Measurements from ENCODE around the gene KRTAP16-1.
"Not testable (repeated sequence)": the region's sequence is repeated elsewhere in the genome, so short reads cannot be mapped to it uniquely, and the experiment has no call there.

The KRTAP16-1 gene

DNA sequence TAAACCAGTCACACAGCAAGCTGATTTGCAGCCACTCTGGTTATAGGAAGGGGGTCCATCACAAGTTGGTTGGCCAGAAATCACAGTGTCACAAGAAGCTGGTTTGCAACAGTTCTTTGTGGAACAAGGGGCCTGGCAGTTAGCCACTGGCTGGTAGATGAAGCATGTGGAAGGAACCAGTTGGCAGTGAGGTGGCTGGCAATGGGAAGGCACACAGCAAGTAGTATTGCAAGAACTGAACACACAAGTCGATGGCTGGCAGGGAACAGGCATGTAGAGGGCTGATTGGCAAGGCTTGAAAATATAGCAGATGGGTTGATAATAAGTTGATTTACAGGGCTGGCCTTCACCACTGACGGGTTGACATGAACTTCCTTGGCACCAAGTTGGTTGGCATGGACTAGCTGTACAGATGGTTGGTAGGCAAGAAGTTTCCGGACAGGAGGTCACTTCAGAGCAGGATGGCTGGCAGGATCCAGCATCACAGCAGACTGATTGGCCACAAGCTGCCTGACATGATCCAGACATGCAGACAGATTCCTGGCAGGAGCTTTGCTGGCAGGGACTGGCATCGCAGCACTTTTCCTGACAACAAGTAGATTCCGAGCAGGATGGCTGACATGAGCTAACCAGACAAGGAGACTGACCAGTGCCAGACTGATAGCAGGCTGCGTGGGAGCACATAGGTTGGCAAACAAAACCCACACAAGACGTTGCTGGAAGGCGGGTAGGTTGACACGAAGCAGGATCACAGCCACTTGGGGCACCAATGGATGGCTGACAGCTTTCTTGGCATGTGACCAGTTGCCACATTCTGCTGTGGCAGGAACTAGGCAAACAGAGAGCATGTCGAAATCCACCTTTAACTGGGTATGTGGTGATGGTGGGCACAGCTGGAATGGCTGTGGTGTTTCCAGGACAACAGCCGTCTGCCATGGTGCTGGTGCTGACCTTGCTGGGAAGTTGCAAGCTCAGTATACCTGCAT is 6.9 kb downstream of the KRTAP16-1 start, which contains the start of gene KRTAP29-1:
Gene KRTAP29-1, minus strand, starts transcription at position 936 of the 986 bp plus-strand sequence. Its CDS starts 0 bp downstream, at position 936.
- DNase-seq = no peak

DNA sequence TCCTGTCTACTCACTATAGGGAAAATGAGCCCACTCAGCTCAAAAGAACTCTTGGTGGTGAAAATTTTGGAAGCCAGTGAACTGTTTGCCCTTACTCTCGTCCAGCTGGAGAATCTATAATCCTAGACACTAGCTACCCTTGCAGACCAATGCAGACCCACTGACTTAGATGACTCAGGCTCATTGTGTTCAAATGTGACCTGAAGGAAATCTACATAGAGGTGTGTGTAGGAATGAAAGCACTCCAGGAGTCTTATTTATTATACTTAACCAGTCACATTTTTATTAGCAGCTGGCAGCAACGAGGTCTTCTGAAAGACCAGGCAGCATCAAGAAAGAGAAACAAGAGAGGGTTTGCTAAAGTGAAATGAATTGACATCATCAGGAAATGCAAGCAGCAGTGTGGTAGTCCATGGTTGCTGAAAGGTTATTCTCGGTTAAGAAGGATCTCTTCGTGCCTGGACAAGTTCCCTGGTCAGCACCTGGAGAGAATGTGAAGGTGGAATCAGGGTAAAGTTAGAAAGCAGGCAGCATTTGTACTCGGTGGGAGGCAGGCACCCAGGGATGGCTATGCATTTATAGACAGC is 7.8 kb downstream of the KRTAP16-1 start:
- no peak for DNase-seq

DNA sequence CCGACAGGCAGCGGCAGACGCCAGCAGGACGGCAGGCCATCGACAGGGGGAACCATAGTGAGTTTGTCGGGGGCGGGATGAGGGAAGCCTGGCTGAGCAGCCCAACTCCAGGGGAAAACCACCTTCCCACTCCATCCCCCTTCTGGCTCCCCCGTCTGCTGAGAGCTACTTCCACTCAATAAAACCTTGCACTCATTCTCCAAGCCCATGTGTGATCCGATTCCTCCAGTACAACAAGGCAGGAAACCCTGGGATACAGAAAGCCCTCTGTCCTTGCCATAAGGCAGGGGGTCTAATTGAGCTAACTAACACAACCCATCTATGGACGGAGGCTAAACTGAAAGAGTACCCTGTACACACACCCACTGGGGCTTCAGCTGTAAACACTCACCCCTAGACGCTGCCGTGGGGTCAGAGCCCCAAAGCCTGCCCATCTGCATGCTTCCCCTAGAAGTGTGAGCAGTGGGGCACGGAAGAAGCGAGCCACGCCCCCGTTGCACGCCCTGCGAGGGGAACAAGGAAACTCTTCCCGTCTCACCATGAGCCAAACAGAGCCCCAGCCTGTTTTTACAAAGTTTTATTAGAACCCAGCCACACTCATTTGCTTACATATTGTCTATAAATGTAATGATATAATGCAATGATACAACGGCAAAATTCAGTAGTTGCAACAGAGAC is 10.5 kb downstream of the KRTAP16-1 start:
- no peak for DNase-seq

DNA sequence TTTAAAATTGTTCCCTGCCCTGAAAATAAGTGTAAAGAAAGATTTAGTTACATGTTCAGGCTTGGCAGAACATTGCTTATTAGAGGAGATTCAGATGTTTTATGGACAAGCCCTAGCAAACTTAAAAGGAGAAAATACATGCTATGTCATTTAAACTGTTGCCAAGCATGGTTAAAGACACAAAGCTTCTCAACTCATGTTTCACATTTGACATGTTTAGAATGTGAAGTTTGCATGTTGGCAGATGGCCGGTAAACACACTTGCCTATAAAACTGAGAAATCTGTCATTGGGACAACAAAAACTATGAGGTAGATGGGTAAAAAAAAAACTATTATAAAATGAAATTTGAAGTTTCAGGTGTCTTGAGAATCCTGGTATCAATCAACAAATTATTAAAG is 12.3 kb downstream of the KRTAP16-1 start:
- DNase-seq = no peak

DNA sequence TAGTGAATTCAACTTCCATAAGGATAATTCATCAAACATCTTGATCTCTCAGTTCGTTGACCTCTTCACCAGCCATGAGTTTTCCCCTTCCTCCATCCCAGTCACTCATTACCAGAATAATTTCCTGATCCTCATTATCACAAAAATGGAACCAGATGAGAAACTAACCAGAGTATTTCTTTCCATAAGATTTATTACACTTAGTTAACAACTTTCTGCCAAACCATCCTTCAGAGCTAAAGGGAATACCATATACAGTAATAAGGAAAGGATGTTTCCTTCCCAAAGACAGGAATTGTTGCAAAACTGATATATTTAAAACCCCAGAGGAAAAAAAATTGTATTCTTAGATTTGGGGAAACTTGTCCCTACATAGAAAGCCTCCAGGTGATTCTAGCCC is 15.1 kb downstream of the KRTAP16-1 start:
- DNase-seq = no peak

DNA sequence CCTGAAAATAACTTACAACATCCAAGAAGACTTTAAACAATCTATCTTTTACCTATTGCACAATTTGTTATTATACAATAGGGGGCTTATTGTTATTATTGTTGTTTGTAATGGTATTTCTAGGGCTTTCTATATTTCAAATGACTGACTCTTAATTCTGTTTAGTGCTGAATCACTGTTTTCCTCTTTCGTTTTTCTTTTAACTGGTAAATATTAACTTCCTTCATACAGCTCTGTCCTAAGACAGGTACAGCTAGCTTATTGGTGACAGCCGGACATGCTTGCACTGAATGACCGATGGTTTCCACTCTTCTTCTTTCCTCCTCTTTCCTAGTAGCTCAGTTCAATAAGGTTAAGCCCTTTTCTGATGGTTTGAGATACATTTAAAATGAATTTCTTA is 22.1 kb downstream of the KRTAP16-1 start:
- no peak for DNase-seq

DNA sequence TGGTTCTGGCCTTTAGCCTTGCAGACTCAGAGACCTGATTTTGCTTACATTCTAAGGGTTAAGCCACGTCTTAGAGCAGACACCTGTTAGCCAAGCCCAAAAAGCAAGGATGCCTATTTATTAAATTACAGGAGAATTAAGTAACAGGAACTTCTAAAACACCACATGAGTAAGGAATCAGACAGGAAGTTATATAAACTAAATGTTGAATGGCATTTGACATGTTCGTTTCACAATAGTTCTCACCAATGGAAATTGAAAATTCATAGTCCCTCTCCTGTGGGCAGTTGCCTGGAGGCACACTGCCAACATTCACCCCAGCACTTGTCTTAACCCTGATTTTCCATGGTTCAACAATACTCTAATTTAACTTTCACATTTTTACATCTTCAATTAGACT is 24.6 kb downstream of the KRTAP16-1 start:
- DNase-seq = no peak

DNA sequence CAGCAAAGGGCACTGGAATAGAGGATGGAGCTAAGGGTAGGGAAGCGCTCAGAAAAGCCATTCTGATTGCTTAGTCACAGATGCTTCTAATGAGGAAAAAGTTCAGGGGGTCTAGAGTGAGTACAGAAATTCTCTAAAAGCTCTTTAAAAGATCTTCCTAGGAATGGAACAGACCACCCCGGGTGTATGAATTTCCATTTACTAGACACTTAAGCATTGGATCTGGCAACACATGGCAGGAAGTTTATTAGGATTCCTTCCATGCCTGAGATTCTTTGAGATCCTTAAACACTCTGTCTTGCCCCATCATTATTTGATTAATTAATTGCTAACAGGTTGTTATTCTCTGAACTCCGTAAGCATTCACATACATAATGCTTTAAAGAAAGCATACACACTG is 25.1 kb downstream of the KRTAP16-1 start:
- no peak for DNase-seq

DNA sequence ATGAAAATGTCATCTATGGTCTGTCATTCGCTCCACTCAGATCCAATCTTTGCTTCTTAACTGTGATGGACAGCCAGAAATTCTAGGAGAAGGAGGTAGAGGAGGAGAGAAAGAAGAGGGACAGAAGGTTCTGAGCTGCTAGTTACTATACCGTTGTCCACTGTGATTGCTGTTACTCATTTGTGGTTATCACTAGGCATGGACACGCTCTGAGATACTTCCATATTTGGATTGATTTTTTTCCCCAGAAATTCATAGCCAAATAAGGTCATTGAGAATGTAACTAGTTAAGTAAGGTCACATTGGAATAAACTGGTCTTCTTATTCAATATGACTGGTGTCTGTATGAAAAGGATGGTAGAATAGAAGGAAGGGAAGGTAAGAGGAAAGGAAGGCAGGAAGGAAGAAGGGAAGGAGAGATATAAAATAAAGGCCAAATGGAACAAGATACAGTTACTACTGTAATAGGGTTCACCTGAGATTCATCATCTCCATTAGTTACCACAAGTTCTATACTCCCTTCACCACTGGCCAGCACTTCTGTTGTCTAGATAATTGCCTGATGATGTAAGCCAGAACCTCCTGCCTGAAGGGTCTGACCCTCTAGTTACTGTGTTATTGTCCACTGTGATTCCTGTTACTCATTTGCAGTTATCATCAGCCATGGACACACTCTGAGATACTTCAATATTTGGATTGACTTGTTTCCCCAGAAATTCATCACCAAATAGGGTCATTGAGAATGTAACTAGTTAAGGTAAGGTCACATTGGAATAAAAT is 30.7 kb downstream of the KRTAP16-1 start:
- no peak for DNase-seq

DNA sequence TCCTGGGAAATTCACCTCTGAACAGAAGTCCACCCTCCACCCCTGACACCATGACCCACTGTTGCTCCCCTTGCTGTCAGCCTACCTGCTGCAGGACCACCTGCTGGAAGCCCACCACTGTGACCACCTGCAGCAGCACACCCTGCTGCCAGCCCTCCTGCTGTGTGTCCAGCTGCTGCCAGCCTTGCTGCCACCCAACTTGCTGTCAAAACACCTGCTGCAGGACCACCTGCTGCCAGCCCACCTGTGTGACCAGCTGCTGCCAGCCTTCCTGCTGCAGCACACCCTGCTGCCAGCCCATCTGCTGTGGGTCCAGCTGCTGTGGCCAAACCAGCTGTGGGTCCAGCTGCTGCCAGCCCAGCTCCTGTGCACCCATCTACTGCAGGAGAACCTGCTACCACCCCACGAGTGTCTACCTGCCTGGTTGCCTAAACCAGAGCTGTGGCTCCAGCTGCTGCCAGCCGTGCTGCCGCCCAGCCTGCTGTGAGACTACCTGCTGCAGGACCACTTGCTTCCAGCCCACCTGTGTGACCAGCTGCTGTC is 33.4 kb downstream of the KRTAP16-1 start, which contains the start of gene KRTAP9-7:
Gene KRTAP9-7, plus strand, starts transcription at position 51 of the 543 bp plus-strand sequence. Its CDS starts 0 bp downstream, at position 51.
- DNase-seq = not testable (repeated sequence)

DNA sequence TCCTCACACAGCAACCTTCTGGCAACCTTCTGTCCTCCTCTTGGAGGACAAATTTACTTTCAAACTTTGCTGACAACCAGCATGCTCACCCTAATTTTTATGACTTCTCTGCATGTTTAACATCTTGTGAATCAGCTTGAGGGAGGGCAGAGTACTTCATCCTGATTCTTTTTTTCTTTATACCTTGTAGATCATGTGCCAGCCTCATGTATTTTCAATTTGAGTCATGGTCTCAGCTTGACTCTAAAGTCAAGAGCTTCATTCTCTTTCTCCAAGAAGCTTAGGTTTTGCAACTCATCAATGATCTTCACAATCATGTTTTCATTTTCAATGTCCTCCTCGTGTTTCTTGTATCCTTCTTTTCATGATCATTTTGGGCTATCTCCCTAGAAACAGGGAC is 37.3 kb downstream of the KRTAP16-1 start:
- no peak for DNase-seq

DNA sequence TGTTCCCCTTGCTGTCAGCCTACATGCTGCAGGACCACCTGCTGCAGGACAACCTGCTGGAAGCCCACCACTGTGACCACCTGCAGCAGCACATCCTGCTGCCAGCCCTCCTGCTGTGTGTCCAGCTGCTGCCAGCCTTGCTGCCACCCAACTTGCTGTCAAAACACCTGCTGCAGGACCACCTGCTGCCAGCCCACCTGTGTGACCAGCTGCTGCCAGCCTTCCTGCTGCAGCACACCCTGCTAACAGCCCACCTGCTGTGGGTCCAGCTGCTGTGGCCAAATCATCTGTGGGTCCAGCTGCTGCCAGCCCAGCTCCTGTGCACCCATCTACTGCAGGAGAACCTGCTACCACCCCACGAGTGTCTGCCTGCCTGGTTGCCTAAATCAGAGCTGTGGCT is 37.8 kb downstream of the KRTAP16-1 start:
- not testable (repeated sequence) for DNase-seq

DNA sequence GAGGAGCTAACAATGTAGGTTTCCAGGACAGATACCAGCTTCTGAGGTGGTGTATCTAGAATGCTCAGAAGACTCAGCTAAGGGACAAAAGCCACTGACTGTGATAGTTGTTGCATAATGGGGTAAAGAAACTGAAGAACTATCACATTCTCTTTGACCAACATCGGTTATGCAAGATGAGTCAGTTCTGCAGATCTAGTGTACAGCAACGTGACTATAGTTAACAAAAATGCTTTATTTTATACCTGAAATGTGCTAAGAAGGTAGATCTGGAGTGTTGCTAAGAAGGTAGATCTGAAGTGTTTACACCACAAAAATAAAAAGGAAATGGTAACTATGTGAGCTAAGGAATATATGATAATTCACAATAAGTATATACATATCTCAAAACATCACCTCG is 41.4 kb downstream of the KRTAP16-1 start:
- DNase-seq = no peak

DNA sequence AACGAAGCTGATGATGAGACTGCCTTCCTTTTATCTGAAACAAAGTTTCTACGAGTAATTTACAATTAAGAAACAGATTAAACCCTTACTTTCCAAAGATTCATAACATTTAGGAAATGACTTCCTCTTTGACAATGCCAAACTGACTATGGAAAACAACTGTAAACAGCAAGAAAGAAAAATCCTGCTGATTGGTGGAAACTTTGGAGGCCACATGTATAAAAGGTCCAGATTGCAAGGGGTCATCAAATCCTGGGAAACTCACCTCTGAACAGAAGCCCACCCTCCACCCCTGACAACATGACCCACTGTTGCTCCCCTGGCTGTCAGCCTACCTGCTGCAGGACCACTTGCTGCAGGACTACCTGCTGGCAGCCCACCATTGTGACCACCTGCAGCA is 44.0 kb downstream of the KRTAP16-1 start, which contains the start of gene KRTAP9-6:
Gene KRTAP9-6, plus strand, starts transcription at position 301 of the 400 bp plus-strand sequence. Its CDS starts 0 bp downstream, at position 301.
- DNase-seq = no peak

DNA sequence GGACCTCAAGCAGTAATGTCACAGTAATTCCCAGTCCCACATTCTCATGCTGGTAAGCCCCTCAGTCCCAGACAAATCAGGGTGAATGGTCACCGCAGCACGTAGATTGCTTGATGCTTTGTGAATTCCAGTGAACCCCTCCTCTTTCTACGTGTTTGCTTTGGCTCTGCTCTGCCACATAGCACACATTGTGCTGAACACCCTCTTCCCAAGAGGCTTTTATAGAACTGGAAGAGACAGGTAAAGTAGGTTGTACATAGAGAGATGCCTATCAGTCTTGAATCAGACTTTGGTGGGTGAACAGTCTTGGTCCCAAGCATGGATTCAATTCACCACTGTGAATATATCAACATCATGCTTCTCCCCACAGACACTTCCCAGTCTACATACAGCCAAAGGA is 44.5 kb downstream of the KRTAP16-1 start:
- no peak for DNase-seq

DNA sequence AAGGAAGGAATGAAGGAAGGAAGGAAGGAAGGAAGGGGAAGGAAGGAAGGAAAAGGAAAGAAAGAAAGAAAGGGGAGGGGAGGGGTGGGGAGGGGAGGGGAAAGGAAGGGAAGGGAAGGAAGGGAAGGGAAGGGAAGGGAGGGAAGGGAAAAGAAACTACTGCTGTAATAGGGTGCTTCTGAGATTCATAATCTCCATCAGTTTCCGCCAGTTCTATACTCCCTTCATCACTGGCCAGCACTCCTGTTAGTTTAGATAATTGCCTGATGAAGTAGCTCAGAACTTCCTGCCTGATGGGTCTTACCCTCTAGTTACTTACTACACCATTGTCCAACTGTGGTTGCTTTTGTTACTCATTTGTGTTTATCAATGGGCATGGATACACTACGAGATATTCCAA is 45.9 kb downstream of the KRTAP16-1 start:
- no peak for DNase-seq

DNA sequence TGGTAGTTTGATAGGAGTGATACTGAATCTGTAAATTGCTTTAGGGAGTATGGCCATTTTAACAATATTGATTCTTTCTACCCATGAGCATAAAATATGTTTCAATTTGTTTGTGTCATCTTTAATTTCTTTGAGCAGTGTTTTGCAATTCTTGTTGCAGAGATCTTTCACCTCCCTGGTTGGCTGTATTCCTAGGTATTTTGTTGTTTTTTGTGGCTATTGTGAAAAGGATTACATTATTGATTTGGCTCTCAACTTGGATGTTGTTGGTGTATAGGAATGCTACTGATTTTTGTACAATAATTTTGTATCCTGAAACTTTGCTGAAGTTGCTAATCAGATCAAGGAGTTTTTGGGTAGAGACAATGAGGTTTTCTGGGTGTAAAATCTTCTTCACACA is 50.7 kb downstream of the KRTAP16-1 start:
- no peak for DNase-seq

All from cortex of kidney (tissue), 1 donor.